H1 (cell line): ENCODE results near the gene PPP2R3B. TPM values are rescaled to one million over a fixed set of nuclear protein-coding genes. Genes with fewer than 3 reads are reported as not detected.

Experiments
- CTCF ChIA-PET: fragments of 300-600 bp; sonication (Branson Sonifier 250); formaldehyde crosslinking; loops from one replicate; lab custom pipeline; 2021; ENCODE audit not compliant: partially characterized antibody; lab: Charles Lee
- POLR2A ChIA-PET: fragments of 300-600 bp; sonication (Branson Sonifier 250); formaldehyde crosslinking; loops from one replicate; lab custom pipeline; 2021; ENCODE audit warnings: inconsistent platforms; ENCODE audit not compliant: partially characterized antibody; lab: Charles Lee
- DNase-seq, 2 experiments: peaks; one replicate each; pipeline versions ENCODE4 v3.0.0 to v3.0.0-alpha.2; 2010 to 2022; ENCODE audit warnings: low spot score in 2 of 2, low read depth in 1 of 2, mixed read lengths in 1 of 2
- FAIRE-seq: peaks from 2 replicates; lab custom pipeline; 2011; peaks lifted over from hg19 to GRCh38; lab: Jason Lieb, UNC
- H2AFZ ChIP-seq: 2 replicates; pipeline ENCODE4 v1.8.1; 2012; ENCODE audit warnings: low read length, inconsistent platforms
- H2AK5ac ChIP-seq: 2 replicates; pipeline ENCODE4 v1.6.1; 2013; ENCODE audit warnings: low read depth, low read length
- H2BK120ac ChIP-seq: replicated peaks from 2 replicates; pipeline ENCODE3; 2013; ENCODE audit warnings: low read depth, low read length, inconsistent platforms
- H2BK12ac ChIP-seq: 2 replicates; pipeline ENCODE4 v1.6.1; 2013; ENCODE audit warnings: low read depth, low read length
- H2BK15ac ChIP-seq: 2 replicates; pipeline ENCODE4 v1.6.1; 2013; ENCODE audit warnings: low read length
- H2BK20ac ChIP-seq: 2 replicates; pipeline ENCODE4 v1.6.1; 2013; ENCODE audit warnings: low read length
- H2BK5ac ChIP-seq: 2 replicates; pipeline ENCODE4 v1.6.1; 2013; ENCODE audit warnings: low read depth, low read length
- H3K14ac ChIP-seq: 2 replicates; pipeline ENCODE4 v1.6.1; 2013; ENCODE audit warnings: inconsistent platforms; ENCODE audit not compliant: insufficient read length
- H3K18ac ChIP-seq: 2 replicates; pipeline ENCODE4 v1.6.1; 2013; ENCODE audit warnings: low read length; ENCODE audit errors: extremely low read depth
- H3K23ac ChIP-seq: 2 replicates; pipeline ENCODE4 v1.6.1; 2013; ENCODE audit warnings: inconsistent platforms; ENCODE audit not compliant: insufficient read length
- H3K23me2 ChIP-seq: 2 replicates; pipeline ENCODE4 v1.6.1; 2013; ENCODE audit warnings: low read depth, low read length
- H3K27ac ChIP-seq: 2 replicates; pipeline ENCODE4 v1.6.1; 2011; ENCODE audit warnings: low read depth, low read length, inconsistent platforms
- H3K27me3 ChIP-seq, 4 experiments: replicated peaks in 1 of 4; 1 replicate in 1 of 4; 2 replicates in 3 of 4; pipeline versions ENCODE4 v1.6.1 to v1.8.1; 2011 to 2013; ENCODE audit warnings: low read length in 3 of 4, mild to moderate bottlenecking in 3 of 4, inconsistent platforms in 2 of 4, mixed read lengths in 2 of 4, moderate library complexity in 1 of 4; ENCODE audit not compliant: control insufficient read depth in 3 of 4, insufficient read depth in 3 of 4; ENCODE audit errors: extremely low read depth in 1 of 4
- H3K36me3 ChIP-seq, 4 experiments: 2 replicates each; pipeline versions ENCODE4 v1.6.1 to v1.8.1; 2011 to 2013; ENCODE audit warnings: mild to moderate bottlenecking in 4 of 4, low read length in 3 of 4, moderate library complexity in 2 of 4, control low read depth in 1 of 4, inconsistent platforms in 1 of 4; ENCODE audit not compliant: insufficient read depth in 4 of 4, control insufficient read depth in 2 of 4
- H3K4ac ChIP-seq: replicated peaks from 2 replicates; pipeline ENCODE3; 2013; ENCODE audit warnings: low read length, low read depth, mixed read lengths, inconsistent platforms; ENCODE audit not compliant: insufficient read length
- H3K4me1 ChIP-seq, 4 experiments: replicated peaks in 1 of 4; 1 replicate in 1 of 4; 2 replicates in 3 of 4; pipeline versions ENCODE4 v1.6.1 to v1.8.1; 2011 to 2013; ENCODE audit warnings: low read length in 3 of 4, inconsistent platforms in 2 of 4, mixed read lengths in 1 of 4; ENCODE audit not compliant: insufficient read depth in 4 of 4, control insufficient read depth in 3 of 4
- H3K4me2 ChIP-seq, 2 experiments: 2 replicates each; pipeline versions ENCODE4 v1.6.1 to v1.8.1; 2011 to 2013; ENCODE audit warnings: low read depth in 2 of 2, low read length in 2 of 2, control low read depth in 1 of 2, inconsistent platforms in 1 of 2, mild to moderate bottlenecking in 1 of 2; ENCODE audit not compliant: insufficient read depth in 1 of 2
- H3K4me3 ChIP-seq, 4 experiments: fragments of 200-600, 300-600 bp in 1 of 4; sonication (generic), shearing (Covaris generic), sonication (Bioruptor Twin) in 1 of 4; 2 replicates each; pipeline versions ENCODE4 v1.5.1 to v1.8.1; 2011 to 2016; ENCODE audit warnings: low read length in 4 of 4, low read depth in 3 of 4, control low read depth in 2 of 4, inconsistent platforms in 2 of 4, mild to moderate bottlenecking in 2 of 4, mixed read lengths in 1 of 4, moderate library complexity in 1 of 4; ENCODE audit not compliant: insufficient read depth in 2 of 4; ENCODE audit errors: extremely low read depth in 1 of 4
- H3K56ac ChIP-seq: replicated peaks from 2 replicates; pipeline ENCODE3; 2013; ENCODE audit warnings: low read depth, mild to moderate bottlenecking, mixed read lengths, low read length, inconsistent platforms; ENCODE audit not compliant: insufficient read length
- H3K79me1 ChIP-seq: 2 replicates; pipeline ENCODE4 v1.6.1; 2013; ENCODE audit warnings: low read depth, low read length, control low read depth
- H3K79me2 ChIP-seq, 2 experiments: 2 replicates each; pipeline versions ENCODE4 v1.6.1 to v1.8.1; 2012 to 2013; ENCODE audit warnings: low read length in 2 of 2, mild to moderate bottlenecking in 2 of 2, inconsistent platforms in 1 of 2; ENCODE audit not compliant: insufficient read depth in 2 of 2, control insufficient read depth in 1 of 2
- H3K9ac ChIP-seq, 4 experiments: replicated peaks in 1 of 4; 1 replicate in 1 of 4; 2 replicates in 3 of 4; pipeline versions ENCODE4 v1.6.1 to v1.8.1; 2011 to 2013; ENCODE audit warnings: low read depth in 3 of 4, low read length in 3 of 4, control low read depth in 2 of 4, mild to moderate bottlenecking in 2 of 4, moderate library complexity in 2 of 4, inconsistent platforms in 1 of 4; ENCODE audit errors: extremely low read depth in 1 of 4
- H3K9me3 ChIP-seq, 2 experiments: 2 replicates each; pipeline versions ENCODE4 v1.6.1 to v1.8.1; 2012 to 2013; ENCODE audit warnings: mild to moderate bottlenecking in 2 of 2, moderate library complexity in 2 of 2, control low read depth in 1 of 2, inconsistent platforms in 1 of 2, low read depth in 1 of 2, low read length in 1 of 2, mixed read lengths in 1 of 2; ENCODE audit not compliant: insufficient read depth in 2 of 2
- H4K20me1 ChIP-seq, 2 experiments: replicated peaks in 1 of 2; 2 replicates each; pipeline versions ENCODE3 to v1.8.1; 2011 to 2013; ENCODE audit warnings: inconsistent platforms in 2 of 2, low read length in 2 of 2, mild to moderate bottlenecking in 1 of 2; ENCODE audit not compliant: insufficient read depth in 2 of 2, control insufficient read depth in 1 of 2
- H4K5ac ChIP-seq: 2 replicates; pipeline ENCODE4 v1.6.1; 2013; ENCODE audit warnings: low read length, low read depth, mixed read lengths, inconsistent platforms; ENCODE audit not compliant: insufficient read length
- H4K8ac ChIP-seq: 2 replicates; pipeline ENCODE4 v1.8.0; 2013; ENCODE audit warnings: mild to moderate bottlenecking, moderate library complexity, low read length, inconsistent platforms; ENCODE audit not compliant: insufficient read depth; ENCODE audit errors: extremely low read depth
- H4K91ac ChIP-seq: replicated peaks from 2 replicates; pipeline ENCODE3; 2013; ENCODE audit warnings: low read length, mixed read lengths, inconsistent platforms; ENCODE audit not compliant: insufficient read length
- EP300 ChIP-seq, 2 experiments: IDR thresholded peaks; 1 replicate in 1 of 2; 2 replicates in 1 of 2; pipeline ENCODE4 v1.6.1; 2011 to 2012; ENCODE audit warnings: low read depth in 2 of 2, low read length in 2 of 2, mild to moderate bottlenecking in 2 of 2, borderline replicate concordance in 1 of 2, inconsistent platforms in 1 of 2, moderate library complexity in 1 of 2
- POU5F1 ChIP-seq: IDR thresholded peaks from 2 replicates; pipeline ENCODE4 v1.6.1; 2011; ENCODE audit warnings: low read depth, mild to moderate bottlenecking, low read length, moderate library complexity
- TAF7 ChIP-seq: optimal IDR thresholded peaks from 2 replicates; pipeline ENCODE3; 2011; ENCODE audit warnings: low read depth, mild to moderate bottlenecking, inconsistent platforms, low read length, moderate library complexity, borderline replicate concordance
- ZNF274 ChIP-seq: IDR thresholded peaks from 2 replicates; pipeline ENCODE4 v1.7.0; 2012; ENCODE audit warnings: low read length, borderline replicate concordance; ENCODE audit errors: extremely low read depth
- WGBS, 2 experiments: shearing (Covaris generic) in 1 of 2; methylation state at CpG; one replicate each; pipeline versions ENCODE4 v1.1.6 to v1.1.7; 2013 to 2015; ENCODE audit warnings: low lambda C conversion rate in 2 of 2, mixed read lengths in 2 of 2, inconsistent platforms in 1 of 2, low coverage in 1 of 2, missing lambda C conversion rate in 1 of 2; ENCODE audit not compliant: insufficient replicate concordance in 2 of 2, insufficient coverage in 1 of 2, insufficient read length in 1 of 2; ENCODE audit errors: extremely low coverage in 1 of 2, missing lambda C conversion rate in 1 of 2; 5-methylcytosine and 5-hydroxymethylcytosine counted together
- polyA plus RNA-seq, 7 experiments: library from polyadenylated mRNA; depleted of rRNA in 3 of 7; stranded (reverse) in 5 of 7; unstranded in 2 of 7; fragments of >200 nt in 5 of 7; fragments of 200-250 nt in 2 of 7; gene quantifications; 1 replicate in 5 of 7; 2 replicates in 1 of 7; 4 replicates in 1 of 7; pipeline versions ENCODE4 v1.2.1 to v1.2.3, GENCODE V29; 2011 to 2013; ENCODE audit warnings: missing spikeins in 2 of 7, mixed read lengths in 2 of 7
- total RNA-seq: library from RNA; stranded (reverse); fragmentation: NEBNext Ultra II Directional; extraction: Animal tissue kit (Norgen Biotek cat#: 25700); gene quantifications from 2 replicates; pipeline ENCODE4 v1.2.1, GENCODE V29; 2021

PPP2R3B gene
- total and polyA plus RNA-seq, 2 of the 8 experiments (the other 6 are each of a cell fraction or from before 2014, with no cell fraction given): 47.6 to 86.7 TPM

GRCh38 chrX:334971-335757 is 51.5 kb downstream of the PPP2R3B start:
- Histone ChIP-seq H2BK5ac (no peak overlapping the region), H3K79me2 (no peaks in the 10 kb centered on the region), H3K9ac (no peak overlapping the region), H3K4ac (no peak overlapping the region), H2BK12ac (no peak overlapping the region), H3K27ac (no peak overlapping the region), H2BK15ac (no peak overlapping the region), H3K9me3 (no peaks in the 10 kb centered on the region), H4K5ac (no peak overlapping the region), H2AK5ac (no peak overlapping the region), H3K56ac (no peak overlapping the region), H3K36me3 (peaks cover 5 to 37% (median 17%) of the 10 kb centered on the region in 4 experiments; a peak in 5 of 8 replicates), H3K18ac (no peak overlapping the region), H4K20me1 (peaks cover 0 to 16% of the 10 kb centered on the region in 2 experiments), H3K4me3 (no peak overlapping the region), H3K14ac (no peak overlapping the region), H3K23me2 (no peaks in the 10 kb centered on the region), H2BK20ac (no peak overlapping the region), H3K27me3 (peaks cover 0 to 2% (median 0%) of the 10 kb centered on the region in 4 experiments; a peak in 1 of 7 replicates), H4K91ac (no peak overlapping the region), H3K4me1 (peaks cover 0 to 5% (median 2%) of the 10 kb centered on the region in 4 experiments; a peak in 3 of 7 replicates), H2BK120ac (no peak overlapping the region), H3K4me2 (no peak overlapping the region), H3K79me1 (no peaks in the 10 kb centered on the region; the same call in 1 of the 2 replicates), H3K23ac (no peak overlapping the region), H2AFZ (no peak overlapping the region), H4K8ac (peak overlapping the region; percentile 25; the same call in 1 of the 2 replicates)
- no peak for TF ChIP-seq POU5F1
- no peak for TF ChIP-seq EP300 (IDR thresholded peaks at IDR 0.05; ENCODE audit: borderline replicate concordance in 1 of 2, low read depth in 2 of 2, low read length in 2 of 2)
- no peak for TF ChIP-seq ZNF274
- TF ChIP-seq TAF7: no peak
- POLR2A ChIA-PET: no interaction called here
- DNase-seq (no peak), FAIRE-seq (no peak)
- WGBS, 2 experiments: 94% methylated on average over 47 of the region's 47 CpGs; no CpG with 5 or more reads in 1 of the 2 experiments
- CTCF ChIA-PET: no interaction called here
